IgD-negative memory B cell (primary cell): ENCODE measurements around the gene USF1. TPM values are rescaled to one million over a fixed set of nuclear protein-coding genes. Genes with fewer than 3 reads are reported as not detected.
"Not testable (repeated sequence)": the region's sequence is repeated elsewhere in the genome, so short reads cannot be mapped to it uniquely, and the experiment has no call there.

Experiments used
- H3K27ac Mint-ChIP-seq, 3 donors: one replicate each; pipeline ENCODE4 v1.8.0; 2020 to 2022; ENCODE audit warnings: mild to moderate bottlenecking in 3 of 3, mixed read lengths in 3 of 3, moderate library complexity in 1 of 3
- H3K27me3 Mint-ChIP-seq: one replicate; pipeline ENCODE4 v1.8.0; 2021; ENCODE audit warnings: mixed read lengths
- H3K36me3 Mint-ChIP-seq: one replicate; pipeline ENCODE4 v1.8.0; 2020; ENCODE audit warnings: mild to moderate bottlenecking, mixed read lengths
- H3K4me1 Mint-ChIP-seq, 3 donors: one replicate each; pipeline ENCODE4 v1.8.0; 2020 to 2022; ENCODE audit warnings: mixed read lengths in 3 of 3, mild to moderate bottlenecking in 1 of 3
- H3K4me3 Mint-ChIP-seq, 4 donors: one replicate each; pipeline ENCODE4 v1.8.0; 2020 to 2022; ENCODE audit warnings: mild to moderate bottlenecking in 4 of 4, mixed read lengths in 4 of 4, moderate library complexity in 3 of 4
- H3K9me3 Mint-ChIP-seq, 3 donors: one replicate each; pipeline ENCODE4 v1.8.0; 2020 to 2021; ENCODE audit warnings: mixed read lengths in 3 of 3, mild to moderate bottlenecking in 1 of 3
- polyA plus RNA-seq: library from polyadenylated mRNA; unstranded; fragments of 300-500 nt; fragmentation: Illumina TruSeq; gene quantifications from one replicate; pipeline ENCODE4 v1.2.3, GENCODE V29; 2021

Gene USF1
- polyA plus RNA-seq, 1 donor from 2014 or later, result 13.5 TPM

DNA sequence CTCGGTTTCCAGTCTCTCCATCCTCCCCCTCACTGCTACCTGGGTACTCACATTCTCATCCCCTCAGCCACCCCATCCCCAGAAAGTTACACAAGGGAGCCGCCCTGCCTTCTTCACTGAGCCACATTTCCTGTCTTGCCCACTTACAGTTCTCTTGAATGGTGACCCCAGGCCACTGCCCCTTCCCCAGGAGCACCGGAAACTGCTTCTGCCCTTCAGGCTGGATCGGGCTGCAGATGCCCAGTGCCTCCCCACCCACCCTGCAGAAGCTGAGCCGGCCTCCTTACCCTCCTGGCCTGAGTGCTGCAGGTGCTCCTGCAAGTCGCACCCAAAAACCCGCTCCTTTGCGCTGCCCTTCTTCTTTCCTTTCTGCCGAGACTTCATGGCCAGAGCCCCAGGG lies 23.5 kb upstream of the USF1 start:
- Mint-ChIP-seq H3K9me3 (no peaks in the 10 kb centered on the region), H3K4me1 (peaks cover 27 to 40% (median 39%) of the 10 kb centered on the region in 3 donors), H3K4me3 (peak overlapping the region; percentile 97 to 98 (median 98)), H3K27ac (peak overlapping the region; percentile 97 to 100 (median 98)), H3K27me3 (no peaks in the 10 kb centered on the region), H3K36me3 (peaks cover 5% of the 10 kb centered on the region)

DNA sequence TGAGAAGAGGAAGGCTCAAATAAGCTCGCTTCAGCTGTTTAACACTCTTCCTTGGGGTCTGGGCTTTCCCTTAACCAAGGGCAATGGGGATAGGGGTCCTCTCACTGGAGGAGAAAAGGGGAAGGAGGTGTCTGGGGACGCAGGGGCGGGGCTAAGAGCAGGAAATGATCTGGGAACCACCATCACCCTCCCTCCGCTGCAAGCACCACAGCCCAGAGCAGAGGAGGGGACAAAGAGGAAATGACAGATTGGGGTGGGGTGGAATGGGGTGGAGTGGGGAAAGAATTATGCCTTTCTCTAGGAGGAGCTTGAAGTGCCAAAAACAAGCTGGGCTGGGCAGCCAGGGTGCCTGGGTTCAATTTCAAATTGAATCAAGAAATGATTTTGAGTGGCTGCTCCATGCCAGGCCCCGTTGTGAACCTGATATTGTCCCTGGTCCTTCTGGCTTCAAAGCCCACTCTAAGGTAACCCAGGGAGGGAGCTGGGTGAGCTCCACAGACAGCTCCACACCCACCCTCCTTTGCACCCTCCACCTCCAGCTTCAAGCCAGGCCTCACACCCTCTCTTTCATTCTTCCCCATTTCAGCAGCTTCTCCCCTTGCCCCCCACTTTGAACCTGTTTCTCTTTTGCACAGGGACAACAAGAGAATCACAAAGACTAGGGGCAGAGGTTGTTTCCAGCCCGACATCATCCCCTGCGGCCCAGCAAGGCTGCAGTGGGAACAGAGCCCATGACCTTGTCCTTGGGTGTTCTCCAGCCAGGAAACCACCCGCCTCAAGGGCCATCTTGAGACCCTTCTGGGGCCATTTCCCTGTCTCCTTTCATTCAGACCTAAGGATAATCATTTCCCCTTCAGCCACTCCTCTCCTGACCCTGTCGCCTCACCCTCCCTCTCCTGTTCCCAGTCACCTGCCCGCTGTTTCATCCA lies 22.8 kb upstream of the USF1 start:
- Mint-ChIP-seq H3K4me3 (peak overlapping the region; percentile 97 to 98 (median 98)), H3K27me3 (no peaks in the 10 kb centered on the region), H3K36me3 (peaks cover 5% of the 10 kb centered on the region), H3K27ac (peak overlapping the region; percentile 97 to 100 (median 98)), H3K9me3 (no peaks in the 10 kb centered on the region), H3K4me1 (peaks cover 31 to 46% (median 43%) of the 10 kb centered on the region in 3 donors)

DNA sequence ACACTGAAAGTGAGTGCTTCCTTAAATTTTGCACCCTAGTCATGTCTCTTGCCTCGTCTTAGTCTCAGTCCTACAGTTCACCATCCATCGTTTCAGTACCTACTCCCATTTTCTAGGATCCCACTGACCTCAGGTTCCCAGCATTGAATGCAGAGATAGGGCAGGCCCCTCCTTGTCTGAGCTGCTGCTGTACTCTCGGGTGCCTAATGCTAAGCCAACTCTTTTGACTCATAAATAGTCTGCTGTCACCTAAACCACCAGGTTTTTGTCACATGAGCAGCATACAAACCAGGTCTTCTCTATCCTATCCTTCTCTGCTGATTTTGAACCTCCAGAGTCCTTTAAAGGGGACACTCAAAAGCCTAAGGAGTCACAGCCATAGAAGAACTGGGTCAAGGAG lies 20.9 kb upstream of the USF1 start:
- peaks cover 41 to 50% (median 47%) of the 10 kb centered on the region in 3 donors for H3K4me1 Mint-ChIP-seq
- H3K36me3 Mint-ChIP-seq, result peaks cover 5% of the 10 kb centered on the region
- H3K27ac Mint-ChIP-seq, result peak overlapping the region; percentile 97 to 100 (median 98)
- no peaks in the 10 kb centered on the region for H3K9me3 Mint-ChIP-seq
- no peaks in the 10 kb centered on the region for H3K27me3 Mint-ChIP-seq
- H3K4me3 Mint-ChIP-seq, result peak overlapping the region; percentile 87 to 98 (median 98)

DNA sequence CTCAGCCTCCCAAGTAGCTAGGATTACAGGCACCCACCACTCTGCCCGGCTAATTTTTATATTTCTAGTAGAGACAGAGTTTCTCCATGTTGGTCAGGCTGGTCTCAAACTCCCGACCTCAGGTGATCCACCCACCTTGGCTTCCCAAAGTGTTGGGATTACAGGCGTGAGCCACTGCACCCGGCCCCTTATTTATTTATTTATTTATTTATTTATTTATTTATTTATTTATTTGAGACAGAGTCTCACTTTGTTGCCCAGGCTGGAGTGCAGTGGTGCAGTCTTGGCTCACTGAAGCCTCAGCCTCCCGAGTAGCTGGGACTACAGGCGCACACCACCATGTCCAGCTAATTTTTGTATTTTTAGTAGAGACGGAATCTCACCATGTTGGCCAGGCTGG lies 19.9 kb upstream of the USF1 start:
- not testable (repeated sequence) for H3K36me3 Mint-ChIP-seq, H3K9me3 Mint-ChIP-seq, H3K27me3 Mint-ChIP-seq
- H3K27ac Mint-ChIP-seq, result peak overlapping the region in 2 of 3 donors; percentile 25 to 100
- H3K4me3 Mint-ChIP-seq, result peak overlapping the region in 3 of 4 donors; percentile 57 to 98 (median 60)
- H3K4me1 Mint-ChIP-seq, result peaks cover 36 to 48% (median 46%) of the 10 kb centered on the region in 3 donors

DNA sequence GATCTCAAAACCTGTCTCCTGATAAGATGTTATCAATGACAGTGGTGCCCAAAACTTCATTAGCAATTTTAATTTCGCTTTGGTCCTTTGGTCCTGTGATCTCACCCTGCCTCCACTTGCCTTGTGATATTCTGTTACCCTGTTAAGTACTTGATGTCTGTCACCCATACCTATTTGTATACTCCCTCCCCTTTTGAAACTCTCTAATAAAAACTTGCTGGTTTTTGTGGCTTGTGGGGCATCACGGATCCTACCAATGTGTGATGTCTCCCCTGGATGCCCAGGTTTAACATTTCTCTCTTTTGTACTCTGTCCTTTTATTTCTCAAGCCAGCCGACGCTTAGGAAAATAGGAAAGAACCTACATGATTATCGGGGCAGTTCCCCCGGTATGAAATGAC lies 18.2 kb upstream of the USF1 start:
- H3K27me3 Mint-ChIP-seq, H3K9me3 Mint-ChIP-seq, H3K36me3 Mint-ChIP-seq: not testable (repeated sequence)
- H3K4me1 Mint-ChIP-seq, result peaks cover 29 to 47% (median 46%) of the 10 kb centered on the region in 3 donors
- H3K4me3 Mint-ChIP-seq, result peak overlapping the region in 3 of 4 donors; percentile 72 to 84 (median 75)
- H3K27ac Mint-ChIP-seq, result peak overlapping the region; percentile 60 to 86 (median 78)

DNA sequence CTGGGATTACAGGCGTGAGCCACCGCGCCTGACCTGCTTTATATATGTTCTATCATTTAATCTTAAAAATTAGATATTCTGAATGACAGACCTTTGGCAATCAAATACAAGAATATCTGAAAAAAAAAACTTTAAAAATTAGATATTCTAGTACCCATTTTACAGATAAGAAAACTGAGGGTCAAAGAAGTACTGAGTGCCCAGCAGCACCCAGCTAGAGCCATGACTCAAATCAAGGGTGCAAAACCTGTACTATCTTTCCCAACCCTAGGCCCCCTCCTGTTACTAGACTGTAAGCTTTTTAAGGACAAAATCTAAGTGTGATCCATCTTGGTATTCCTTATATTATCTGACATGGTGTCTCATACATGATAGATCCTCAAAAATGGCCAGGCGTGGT lies 15.6 kb upstream of the USF1 start:
- Mint-ChIP-seq H3K27me3 (no peaks in the 10 kb centered on the region), H3K4me1 (peaks cover 20 to 34% (median 30%) of the 10 kb centered on the region in 3 donors), H3K27ac (no peak overlapping the region), H3K9me3 (no peaks in the 10 kb centered on the region), H3K4me3 (peak overlapping the region in 1 of 4 donors; percentile 58), H3K36me3 (peaks cover 2% of the 10 kb centered on the region)

DNA sequence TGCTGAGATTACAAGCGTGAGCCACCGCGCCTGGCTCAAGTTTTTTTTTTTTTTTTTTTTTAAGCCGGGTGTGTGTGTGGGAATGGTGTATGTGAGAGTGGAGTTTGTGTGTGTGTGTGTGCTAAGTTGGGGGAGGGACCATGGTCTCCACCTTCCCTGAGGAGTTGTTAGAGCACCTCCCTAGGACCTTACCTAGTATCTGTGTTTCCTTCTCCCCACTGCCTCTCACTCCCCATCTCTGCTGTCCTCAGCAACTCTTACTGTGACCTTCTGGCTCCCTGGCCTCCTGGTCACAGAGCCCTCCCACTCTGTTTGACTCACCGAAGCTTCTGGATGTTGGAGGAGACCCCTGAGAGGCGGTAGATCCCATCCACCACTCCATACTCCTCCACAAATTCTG lies 13.5 kb upstream of the USF1 start:
- Mint-ChIP-seq H3K27me3 (no peaks in the 10 kb centered on the region), H3K36me3 (peaks cover 2% of the 10 kb centered on the region), H3K27ac (peak overlapping the region in 2 of 3 donors; percentile 76 to 85), H3K9me3 (no peaks in the 10 kb centered on the region), H3K4me3 (no peak overlapping the region), H3K4me1 (peaks cover 20 to 29% (median 22%) of the 10 kb centered on the region in 3 donors)

DNA sequence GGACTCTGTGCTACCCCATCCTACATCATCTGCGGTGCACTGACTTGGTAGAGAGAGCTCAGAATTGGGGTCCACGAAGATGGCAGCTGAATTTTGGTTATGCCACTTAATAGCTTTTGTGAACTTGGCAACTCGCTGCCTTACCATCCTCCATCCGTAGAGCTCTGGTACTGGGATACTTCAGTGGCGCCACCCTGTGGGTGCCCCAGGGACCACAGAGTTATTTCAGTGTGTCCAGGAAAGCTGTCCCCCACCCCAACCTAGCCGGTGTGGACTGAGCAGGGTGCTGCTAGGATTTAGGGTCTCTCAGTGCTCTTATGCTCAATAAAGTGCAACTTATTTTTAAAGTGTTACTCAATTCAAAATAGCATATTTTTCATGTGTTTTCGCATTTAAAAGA lies 9.0 kb upstream of the USF1 start:
- Mint-ChIP-seq H3K4me1 (peaks cover 6 to 14% (median 10%) of the 10 kb centered on the region in 3 donors), H3K27me3 (no peaks in the 10 kb centered on the region), H3K9me3 (no peaks in the 10 kb centered on the region), H3K27ac (no peak overlapping the region), H3K36me3 (peaks cover 6% of the 10 kb centered on the region), H3K4me3 (no peak overlapping the region)

DNA sequence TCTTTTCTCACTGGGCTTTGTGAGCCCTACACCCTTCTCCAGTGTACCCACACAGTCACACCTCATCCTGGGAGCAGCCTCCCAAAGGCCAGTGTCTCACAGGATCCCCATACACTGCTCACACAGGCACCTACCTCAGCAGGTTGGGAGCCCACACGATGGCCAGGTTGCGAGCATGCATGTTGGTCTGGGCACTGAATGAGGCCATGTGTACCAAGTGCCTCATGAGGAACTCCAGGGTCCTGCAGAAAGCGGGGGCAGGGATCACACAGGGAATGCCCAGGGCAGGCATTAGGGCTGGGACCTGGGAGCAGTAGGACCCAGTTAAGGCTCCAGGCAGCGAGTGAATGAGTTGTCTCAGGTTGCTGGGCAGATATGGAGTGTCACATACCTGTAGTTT lies 8.5 kb upstream of the USF1 start:
- peaks cover under 1 to 10% (median 9%) of the 10 kb centered on the region in 3 donors for H3K4me1 Mint-ChIP-seq
- no peaks in the 10 kb centered on the region for H3K27me3 Mint-ChIP-seq
- no peaks in the 10 kb centered on the region for H3K9me3 Mint-ChIP-seq
- H3K36me3 Mint-ChIP-seq, result peaks cover 8% of the 10 kb centered on the region
- no peak overlapping the region for H3K4me3 Mint-ChIP-seq
- H3K27ac Mint-ChIP-seq, result no peak overlapping the region

DNA sequence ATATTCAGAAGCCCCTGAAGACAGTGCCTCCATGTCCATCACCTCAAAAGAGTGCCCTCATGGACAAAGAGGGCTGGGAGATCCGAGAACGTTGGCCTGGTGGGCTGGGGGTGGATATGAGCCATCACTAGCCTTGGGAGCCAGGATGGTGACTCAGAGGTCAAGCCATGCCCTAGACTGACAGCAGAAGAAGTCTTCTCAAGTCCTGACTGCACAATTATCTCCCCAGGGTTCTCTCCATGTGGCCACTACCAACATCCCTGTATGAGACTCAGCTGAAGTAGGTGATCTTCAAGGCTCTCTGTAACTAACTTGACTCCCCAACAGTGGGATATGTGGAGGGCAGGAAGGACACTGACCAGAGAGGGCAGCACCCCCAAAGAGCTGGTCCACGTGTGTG lies 7.1 kb upstream of the USF1 start:
- H3K27ac Mint-ChIP-seq, result peak overlapping the region; percentile 47 to 71 (median 54)
- H3K9me3 Mint-ChIP-seq, result no peaks in the 10 kb centered on the region
- H3K4me3 Mint-ChIP-seq, result no peak overlapping the region
- no peaks in the 10 kb centered on the region for H3K27me3 Mint-ChIP-seq
- H3K36me3 Mint-ChIP-seq, result peaks cover 12% of the 10 kb centered on the region
- peaks cover 4 to 17% (median 10%) of the 10 kb centered on the region in 3 donors for H3K4me1 Mint-ChIP-seq

DNA sequence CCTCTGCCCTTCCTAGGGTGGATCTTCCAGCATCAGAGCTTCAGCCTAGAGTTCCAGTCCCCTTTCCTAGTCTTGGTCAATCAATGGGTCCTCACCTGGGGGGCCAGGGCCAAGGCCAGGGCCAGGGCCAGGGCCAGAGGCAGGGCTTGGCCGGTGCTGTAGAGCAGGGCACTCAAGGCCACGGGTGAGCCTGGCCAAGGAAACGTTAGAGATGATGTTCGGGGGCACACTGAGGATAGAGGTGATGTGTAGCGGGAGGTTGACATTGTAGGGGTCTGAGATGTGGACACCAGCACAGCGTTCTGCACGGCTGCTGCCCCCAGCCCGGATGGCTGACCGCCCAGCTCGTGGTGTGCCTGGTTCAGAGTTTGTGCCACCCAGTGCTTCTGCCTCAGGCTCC lies 5.4 kb upstream of the USF1 start:
- Mint-ChIP-seq H3K27me3 (no peaks in the 10 kb centered on the region), H3K36me3 (peaks cover 17% of the 10 kb centered on the region), H3K27ac (peak overlapping the region in 2 of 3 donors; percentile 39), H3K4me1 (peaks cover 11 to 24% (median 18%) of the 10 kb centered on the region in 3 donors), H3K9me3 (no peaks in the 10 kb centered on the region), H3K4me3 (no peak overlapping the region)

DNA sequence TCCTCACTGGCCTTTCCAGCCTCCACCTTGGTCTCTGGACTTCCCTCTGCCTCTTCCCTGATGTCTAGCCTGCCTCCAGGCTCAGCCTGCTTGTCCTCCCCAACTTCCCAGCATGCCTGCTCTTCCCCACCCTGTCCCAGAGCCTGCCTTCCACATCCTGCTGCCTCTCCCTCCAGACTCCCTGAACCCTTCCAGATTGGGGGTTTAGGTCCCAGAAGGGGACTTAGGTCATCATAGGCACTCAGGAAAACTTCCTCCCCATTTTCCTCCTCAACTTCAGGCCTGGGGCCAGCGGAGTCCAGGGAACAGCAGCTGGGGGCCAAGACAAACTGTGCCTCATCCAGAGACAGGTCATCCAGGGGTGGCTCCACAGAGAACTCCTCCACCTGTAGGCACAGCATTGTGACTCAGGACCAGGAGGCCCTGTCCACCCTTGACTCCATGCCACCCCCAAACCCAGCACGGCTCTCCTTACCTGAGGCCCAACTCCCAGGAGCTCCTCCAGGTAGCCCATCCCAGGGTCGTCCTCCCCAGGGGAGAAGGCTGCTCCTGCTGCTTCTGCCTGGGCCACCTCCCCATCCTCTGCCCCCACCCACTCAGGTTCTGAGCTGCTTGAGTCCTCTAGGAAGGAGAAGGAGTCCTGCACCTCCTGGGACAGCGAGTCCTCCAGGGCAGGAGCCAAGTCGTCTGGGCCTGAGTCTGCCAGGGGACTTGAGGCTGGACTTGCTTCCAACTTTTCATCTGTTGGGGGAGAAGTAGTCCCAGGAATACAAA lies 3.4 kb upstream of the USF1 start:
- Mint-ChIP-seq H3K9me3 (no peaks in the 10 kb centered on the region), H3K4me3 (peak overlapping the region in 1 of 4 donors; percentile 41), H3K36me3 (peaks cover 17% of the 10 kb centered on the region), H3K4me1 (peaks cover 25 to 28% (median 28%) of the 10 kb centered on the region in 3 donors), H3K27me3 (no peaks in the 10 kb centered on the region), H3K27ac (peak overlapping the region; percentile 94 to 100 (median 97))

DNA sequence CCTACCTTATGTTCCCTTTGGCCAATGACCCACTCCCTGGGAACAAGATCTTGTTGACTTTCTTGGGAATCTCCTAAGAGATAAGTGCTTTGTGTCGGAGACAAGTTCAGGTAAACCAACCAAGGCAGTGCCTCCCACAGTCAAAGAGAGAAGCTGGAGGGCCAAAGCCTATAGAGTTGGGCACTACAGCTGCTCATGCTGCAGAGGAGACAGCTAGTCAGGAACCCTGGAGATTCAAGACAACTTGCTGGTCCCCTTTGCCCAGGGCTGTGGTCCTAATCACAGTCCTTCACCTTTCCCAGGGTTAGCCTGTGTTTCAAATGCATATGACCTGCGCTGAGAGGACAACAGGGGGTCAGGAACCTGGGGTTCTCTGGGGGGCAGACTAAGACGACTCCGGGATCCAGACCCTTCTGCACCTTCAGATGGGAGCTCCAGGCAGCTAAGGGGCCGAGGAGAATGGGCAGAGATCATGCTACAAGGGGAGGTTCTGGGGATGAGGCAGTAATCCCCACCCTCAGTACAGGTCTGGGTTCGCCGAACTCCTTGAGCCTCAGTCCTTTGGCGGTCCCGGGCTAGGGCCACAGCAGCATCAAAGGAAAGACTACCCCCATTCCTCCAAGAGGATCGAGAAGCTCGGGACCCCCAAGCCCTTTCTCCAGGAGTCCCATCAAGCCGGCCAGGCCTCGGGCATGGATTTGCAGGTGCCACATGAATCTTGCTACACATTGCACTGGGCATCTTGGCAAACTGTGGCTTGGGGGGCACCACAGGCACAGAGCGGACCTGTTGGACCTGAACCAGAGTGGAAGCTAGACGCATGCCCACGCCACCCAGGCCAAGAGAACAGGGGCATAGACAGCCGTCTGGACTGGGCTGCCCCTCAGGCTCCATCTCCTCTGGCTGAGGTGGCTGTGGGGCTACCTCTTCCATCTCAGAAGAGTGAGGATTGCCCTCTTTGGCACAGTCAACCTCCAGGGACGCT lies 2.0 kb upstream of the USF1 start:
- Mint-ChIP-seq H3K9me3 (no peaks in the 10 kb centered on the region), H3K4me1 (peaks cover 21 to 38% (median 35%) of the 10 kb centered on the region in 3 donors), H3K4me3 (peak overlapping the region in 3 of 4 donors; percentile 92 to 100 (median 98)), H3K27me3 (no peaks in the 10 kb centered on the region), H3K36me3 (peaks cover 17% of the 10 kb centered on the region), H3K27ac (peak overlapping the region; percentile 94 to 100 (median 97))

DNA sequence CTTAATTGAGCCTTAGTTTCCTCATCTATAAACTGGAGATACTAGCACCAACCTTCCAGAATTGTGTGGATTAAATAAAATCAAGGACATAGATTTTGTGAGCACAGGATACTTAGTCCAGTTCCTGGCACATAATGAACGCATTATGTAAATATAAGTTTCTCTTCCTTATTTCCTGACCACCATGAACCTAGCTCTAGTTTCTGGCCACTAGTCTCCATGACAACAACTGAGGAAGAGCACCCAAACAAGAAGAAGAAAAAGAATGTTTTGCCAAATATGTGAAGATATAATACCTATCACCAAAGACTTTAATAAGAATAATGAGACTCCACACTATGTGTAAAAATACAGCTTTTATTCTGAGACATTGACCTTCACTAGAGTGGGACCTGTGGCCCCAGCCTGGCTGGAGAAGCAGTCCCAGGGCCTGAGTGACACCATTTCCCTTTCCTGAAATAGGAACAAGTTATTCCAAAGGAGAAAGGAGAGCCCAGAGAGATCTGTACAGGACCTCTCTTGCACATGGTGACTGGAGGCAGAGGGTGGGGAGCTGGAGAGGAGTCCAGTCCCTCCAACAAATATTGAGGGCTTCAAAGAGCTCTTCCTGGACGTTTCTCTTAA lies 940 bp upstream of the USF1 start:
- Mint-ChIP-seq H3K27ac (peak overlapping the region; percentile 94 to 100 (median 97)), H3K27me3 (no peaks in the 10 kb centered on the region), H3K9me3 (no peaks in the 10 kb centered on the region), H3K36me3 (peaks cover 15% of the 10 kb centered on the region), H3K4me1 (peaks cover 21 to 42% (median 39%) of the 10 kb centered on the region in 3 donors), H3K4me3 (peak overlapping the region; percentile 92 to 100 (median 98))
